DMS153 (cell line): Measurements from ENCODE around the gene ZNF205.
"Not testable (repeated sequence)": the region's sequence is repeated elsewhere in the genome, so short reads cannot be mapped to it uniquely, and the experiment has no call there.

Experiments used
- DNase-seq: peaks from one replicate; lab custom pipeline; 2025; lab: John Stamatoyannopoulos, UW

ZNF205 gene

DNA sequence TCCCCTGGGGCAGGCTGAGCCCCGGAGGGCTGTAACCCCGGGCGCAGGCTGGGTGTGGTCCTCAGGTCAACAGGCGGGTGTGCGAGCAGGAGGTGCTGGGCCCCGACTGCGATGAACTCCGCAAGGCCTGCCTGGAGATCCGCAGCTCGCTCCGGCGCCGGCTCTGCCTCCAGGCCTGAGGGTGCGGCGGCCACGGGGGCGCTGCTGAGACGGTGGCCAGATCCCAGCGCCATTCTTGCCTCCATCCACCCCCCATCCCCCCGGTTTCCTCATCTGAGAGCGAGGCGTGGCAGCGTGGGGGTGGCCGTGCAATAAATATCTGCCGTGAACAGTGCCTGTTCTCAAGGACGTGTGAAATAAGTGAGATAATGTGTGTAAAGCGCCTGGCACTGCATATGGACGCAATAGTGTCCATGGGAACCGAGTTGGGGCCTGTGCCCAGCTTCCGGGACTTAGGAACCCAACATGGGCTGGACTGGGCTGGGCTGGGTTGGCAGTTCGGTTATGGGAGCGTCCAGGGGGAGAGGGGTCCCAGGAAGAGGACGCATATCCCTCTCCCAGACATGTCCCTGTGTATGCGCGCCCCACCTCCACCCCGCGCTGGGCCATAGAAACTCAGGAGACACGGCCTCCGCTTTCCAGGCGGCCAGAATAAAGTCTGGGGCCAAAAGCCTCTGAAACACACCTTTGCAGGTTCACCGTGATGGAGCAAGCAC, 37.4 kb downstream of the ZNF205 start:
- DNase-seq = peak; percentile 46

DNA sequence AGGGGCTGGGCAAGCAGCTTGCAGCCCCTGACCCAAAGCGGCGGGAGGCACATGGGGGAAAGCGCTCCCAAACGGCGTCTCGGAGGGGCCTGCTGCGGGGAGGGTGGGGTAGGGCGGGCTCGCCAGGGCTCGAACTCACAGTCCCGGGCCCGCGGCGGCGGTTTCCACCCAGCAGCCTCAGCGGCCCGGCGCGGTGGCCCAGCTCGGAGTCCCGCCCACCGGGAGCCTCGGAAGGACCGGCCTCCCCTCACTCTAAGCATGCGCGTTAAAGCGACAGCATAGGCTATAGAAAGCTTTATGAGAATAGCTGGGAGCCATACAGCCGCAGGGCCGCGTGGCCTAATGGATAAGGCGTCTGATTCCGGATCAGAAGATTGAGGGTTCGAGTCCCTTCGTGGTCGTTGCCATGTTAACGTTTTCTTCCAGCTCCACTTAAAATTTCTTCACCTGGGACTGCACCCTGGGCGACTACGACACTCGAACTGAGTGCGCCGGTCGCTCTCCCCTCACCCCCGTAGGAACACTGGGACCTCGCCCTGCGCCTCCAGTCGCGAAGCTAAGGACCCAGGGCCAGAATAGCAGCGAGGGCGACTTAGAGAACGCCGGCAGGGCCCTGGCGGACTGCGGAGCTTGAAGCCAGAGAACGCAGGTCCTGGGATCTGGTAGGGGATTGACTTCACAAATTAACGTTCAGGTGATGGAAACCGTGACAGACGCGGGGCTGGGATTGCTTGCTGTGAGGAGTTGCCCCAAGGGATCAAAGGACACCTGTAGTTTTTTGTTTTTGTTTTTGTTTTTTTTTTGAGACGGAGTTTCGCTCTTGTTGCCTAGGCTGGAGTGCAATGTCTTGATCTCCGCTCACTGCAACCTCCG, 38.2 kb downstream of the ZNF205 start:
- peak; percentile 95 for DNase-seq

DNA sequence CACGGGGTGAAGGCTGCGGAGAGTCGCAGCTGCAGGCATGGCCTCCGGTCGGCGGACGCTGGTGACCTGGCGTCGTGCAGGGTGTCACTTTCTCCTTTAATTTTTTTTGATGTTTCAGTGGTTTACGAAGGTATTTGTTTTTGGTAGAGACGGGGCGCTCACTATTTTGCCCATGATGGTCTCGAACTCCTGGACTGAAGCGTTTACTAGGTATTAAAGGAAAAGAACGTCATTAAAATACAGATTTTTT, 39.6 kb downstream of the ZNF205 start:
- no peak for DNase-seq

DNA sequence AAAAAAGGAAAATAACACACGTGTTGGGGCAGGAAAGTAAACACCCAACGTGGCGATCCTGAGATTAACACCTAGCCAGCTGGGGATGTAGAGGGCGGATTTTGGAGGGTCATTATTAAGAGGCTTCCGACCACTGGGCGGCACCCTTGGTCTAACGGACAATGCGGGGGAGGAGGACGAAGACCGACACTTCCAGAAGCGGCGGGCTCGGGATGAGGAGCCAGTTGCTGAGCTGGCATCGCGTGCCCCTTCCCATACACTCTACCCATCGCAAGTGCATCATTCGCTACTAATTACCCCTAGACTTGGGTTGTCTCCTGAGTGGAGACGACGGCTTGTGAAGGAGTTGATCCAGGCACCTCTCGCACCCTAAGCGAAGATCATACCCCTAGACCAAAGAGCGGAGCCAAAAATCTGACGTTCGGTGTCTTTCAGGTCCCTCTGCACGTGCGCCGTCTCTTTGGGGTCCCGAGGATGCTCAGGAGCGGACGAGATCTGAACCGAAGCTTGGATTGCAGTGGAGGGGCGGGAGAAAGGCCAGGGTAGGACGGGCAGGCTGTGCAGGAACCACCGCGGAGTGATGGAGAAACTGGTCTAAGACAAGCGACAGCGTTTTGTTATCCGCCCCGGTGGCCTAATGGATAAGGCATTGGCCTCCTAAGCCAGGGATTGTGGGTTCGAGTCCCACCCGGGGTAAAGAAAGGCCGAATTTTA, 40.0 kb downstream of the ZNF205 start:
- DNase-seq = peak; percentile 93

DNA sequence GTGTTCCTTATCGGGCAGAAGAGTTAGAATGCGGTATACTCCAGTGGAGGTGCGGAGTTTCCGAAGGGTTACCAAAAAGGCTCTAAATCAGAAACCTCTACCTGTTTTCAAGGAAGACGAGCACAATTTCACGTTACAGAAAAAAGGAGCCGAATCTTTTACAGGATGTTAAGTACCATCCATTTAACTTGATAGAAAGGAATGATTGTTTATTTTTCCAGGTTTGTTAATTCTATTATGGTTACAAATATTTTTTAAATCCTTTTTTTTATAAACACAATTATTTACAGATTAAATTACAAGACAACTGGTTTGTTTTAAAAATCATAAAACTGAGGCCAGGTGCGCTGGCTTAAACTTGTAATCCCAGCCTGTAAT, 40.6 kb downstream of the ZNF205 start:
- no peak for DNase-seq

DNA sequence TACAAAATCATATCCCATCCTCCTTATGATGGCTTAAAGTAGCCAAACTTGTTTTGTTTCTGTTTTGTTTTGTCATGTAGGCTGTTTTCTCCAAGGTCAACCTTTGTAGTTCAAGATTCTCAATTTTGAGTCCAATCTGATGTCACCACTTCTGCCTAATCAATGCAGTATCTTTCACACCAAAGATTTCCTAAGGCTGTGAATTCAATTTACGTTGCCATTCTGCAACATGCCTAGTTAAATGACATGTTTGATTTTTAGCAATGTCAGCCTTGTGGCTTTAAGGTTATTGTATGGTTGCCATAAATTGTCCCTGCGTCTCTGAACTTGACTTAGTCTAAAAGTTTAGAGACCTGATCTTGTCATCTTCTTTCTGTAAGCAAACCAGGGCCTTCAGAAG, 42.8 kb downstream of the ZNF205 start:
- no peak for DNase-seq

DNA sequence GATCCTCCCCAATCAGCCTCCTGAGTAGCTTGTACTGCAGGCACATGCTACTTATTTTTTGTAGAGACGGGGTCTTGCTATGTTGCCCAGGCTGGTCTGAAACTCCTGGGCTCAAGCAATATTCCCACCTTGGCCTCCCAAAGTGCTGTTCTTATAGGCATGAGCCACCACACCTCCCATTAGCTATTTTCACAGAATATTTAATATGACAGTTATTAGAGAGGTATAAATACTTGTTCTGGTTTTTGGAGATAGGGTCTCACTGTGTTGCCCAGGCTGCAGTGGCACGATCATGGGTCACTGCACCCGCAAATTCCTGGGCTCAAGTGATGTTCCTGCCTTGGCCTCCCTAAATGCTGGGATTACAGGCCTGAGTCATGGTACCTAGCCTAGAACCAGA, 43.6 kb downstream of the ZNF205 start:
- DNase-seq = no peak

DNA sequence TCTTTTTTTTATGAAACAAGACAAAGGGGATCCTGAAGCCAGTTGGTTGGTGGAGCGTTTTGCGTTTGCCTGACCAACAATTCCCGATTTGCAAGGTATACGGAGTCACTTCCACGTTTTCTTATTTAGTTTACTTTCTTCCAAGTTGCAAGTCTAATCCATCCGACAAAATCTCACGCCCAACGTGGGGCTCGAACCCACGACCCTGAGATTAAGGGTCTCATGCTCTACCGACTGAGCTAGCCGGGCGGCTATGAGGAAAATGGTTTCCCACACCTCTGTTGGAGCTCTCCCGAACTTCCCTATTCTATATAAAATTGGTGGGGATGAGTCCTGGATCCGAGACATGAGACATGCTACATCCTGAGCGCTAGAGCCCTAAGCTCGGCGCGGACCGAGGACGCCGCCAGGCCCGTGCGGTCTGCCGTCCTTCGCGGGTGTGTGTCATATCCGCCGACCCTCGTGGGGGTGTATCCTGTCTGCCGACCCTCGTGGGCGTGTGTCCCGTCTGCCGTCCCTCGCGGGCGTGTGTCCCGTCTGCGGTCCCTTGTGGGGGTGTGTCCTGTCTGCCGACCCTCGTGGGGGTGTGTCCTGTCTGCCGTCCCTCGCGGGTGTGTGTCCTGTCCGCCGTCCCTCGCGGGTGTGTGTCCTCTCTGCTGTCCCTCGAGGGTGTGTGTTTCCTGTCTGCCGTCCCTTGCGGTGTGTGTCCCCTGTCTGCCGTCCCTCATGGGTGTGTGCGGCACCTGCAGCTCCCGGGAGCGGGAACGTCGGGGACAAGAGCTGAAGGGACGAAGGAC, 45.0 kb downstream of the ZNF205 start:
- peak; percentile 71 for DNase-seq

DNA sequence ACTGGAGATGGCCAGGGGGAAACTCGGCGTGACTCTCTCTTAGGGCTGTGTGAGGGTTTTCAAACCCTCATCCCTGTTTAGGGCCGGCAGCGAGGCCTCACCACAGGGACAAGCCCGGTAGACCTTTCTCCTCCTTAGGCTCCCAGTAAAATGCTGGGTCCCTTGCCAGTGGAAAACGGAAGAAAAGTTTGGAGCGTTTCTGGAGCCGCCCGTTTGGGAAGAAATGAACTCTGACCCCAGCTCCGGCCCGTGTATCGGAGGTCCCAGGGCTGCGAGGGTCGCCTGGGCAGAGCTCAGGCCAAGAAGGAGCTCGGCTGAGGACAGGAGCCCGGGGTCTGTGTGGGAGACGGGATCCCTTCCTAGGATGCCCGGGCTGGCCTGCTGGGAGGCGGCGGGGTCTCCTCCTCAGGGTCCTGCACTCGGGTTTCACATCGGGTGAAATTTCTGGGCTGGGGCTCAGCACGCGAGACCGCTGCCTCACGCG, 45.7 kb downstream of the ZNF205 start:
- DNase-seq = no peak

DNA sequence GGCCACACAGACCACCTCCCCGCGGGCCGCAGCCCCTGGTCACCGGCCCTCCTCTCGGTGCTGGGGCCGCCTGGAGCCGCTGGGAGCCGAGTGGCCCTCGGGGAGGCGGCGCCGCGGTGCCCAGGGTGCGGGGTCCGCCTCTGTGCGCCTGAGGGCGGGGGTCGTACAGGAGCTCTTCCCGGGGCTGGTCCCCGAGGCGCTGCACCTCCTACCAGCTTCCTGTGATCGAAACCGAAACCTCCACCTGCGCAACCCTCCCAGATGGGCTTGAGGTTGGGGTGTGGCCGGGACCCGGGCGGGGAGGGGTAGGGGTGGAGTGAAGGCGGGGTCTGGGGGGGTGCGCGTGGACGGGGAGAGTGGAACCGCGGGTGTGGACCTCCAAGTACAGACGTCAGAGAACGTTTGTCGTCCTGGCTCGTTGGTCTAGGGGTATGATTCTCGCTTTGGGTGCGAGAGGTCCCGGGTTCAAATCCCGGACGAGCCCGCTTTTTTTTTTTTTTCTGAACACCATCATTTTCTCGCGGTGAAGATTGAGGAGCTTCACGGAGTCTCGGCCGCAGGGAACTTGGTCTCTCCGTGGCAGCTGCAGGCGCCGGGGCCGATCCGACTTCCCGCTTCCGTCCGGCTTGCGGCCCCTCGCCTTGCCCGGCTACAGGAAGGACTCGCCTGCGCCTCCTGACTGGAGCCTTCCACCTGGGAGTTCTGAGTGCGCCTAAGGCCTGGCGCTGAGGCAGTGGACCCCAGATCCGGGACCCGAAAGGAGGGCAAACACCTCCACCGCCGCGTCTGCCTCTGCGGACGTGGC, 46.3 kb downstream of the ZNF205 start:
- peak; percentile 64 for DNase-seq

DNA sequence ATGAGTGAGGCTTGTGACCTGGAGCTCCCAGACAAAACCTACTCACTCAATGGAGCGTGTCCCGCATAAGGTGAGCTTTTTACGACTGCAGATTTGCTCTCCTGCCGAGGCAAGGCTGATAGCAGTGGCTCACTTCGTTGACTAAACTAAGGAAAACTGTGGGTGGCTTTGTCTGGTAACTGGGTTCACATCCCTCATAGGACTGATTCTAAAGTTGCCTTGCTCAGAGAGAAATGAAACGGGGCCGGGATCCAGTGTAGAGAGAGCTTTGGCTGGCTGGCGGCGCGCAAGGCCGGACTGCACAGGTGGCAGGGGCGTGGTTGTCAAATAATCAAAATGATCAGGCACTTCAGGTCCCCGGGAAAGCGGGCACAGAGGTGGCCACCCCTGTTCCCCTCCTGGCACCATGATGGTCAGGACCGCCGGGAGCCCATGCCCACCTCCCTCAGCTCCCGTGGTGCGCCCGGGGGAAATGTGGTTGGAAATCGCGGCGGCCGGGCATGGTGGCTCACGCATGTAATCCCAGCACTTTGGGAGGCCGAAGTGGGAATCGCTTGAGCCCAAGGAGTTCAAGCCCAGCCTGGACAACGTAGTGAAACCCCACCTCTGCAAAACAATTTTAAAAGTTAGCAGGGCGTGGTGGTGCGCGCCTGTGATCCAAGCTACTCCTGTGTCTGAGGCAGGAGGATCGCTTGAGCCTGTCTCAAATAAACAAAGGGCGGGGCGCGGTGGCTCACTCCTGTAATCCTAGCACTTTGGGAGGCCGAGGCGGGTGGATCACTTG, 49.0 kb downstream of the ZNF205 start:
- DNase-seq = peak; percentile 52

DNA sequence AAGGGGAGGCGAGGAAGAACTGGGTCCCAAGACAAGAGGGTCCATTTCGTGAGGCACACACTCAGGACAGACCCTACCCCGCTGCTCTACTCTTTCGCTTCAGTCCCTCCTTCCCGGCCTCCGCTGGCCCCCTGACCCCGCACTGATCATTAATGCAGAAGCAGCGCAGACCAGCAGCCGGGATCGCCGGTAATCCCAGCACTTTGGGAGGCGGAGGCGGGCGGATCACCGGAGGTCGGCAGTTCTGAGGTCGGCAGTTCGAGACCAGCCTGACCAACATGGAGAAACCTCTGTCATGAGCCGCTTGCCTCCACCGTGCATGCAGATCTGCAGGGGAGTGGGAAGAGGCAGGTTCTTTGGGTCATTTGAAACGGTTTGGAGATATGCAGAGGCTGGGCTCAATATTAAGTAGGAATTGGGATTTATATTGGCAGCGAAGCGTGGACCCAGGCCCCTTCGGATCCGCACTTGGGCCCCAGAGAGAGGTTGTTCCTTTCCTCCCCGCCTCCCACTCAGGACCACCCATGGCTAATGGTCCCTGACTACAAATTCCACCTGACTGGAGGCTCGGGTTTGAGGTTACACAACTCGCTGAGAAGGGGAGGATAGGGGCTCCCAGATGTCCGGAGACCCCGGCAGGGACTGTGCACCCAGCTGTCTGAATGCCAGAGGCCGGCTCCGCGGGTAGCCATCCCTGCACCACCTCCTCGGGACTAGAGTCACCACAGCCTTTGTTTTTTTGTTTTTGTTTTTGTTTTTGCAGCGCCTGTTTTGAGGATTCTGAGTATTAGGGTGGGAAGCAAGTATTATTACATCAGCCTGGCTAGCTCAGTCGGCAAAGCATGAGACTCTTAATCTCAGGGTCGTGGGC, 52.0 kb downstream of the ZNF205 start:
- no peak for DNase-seq

DNA sequence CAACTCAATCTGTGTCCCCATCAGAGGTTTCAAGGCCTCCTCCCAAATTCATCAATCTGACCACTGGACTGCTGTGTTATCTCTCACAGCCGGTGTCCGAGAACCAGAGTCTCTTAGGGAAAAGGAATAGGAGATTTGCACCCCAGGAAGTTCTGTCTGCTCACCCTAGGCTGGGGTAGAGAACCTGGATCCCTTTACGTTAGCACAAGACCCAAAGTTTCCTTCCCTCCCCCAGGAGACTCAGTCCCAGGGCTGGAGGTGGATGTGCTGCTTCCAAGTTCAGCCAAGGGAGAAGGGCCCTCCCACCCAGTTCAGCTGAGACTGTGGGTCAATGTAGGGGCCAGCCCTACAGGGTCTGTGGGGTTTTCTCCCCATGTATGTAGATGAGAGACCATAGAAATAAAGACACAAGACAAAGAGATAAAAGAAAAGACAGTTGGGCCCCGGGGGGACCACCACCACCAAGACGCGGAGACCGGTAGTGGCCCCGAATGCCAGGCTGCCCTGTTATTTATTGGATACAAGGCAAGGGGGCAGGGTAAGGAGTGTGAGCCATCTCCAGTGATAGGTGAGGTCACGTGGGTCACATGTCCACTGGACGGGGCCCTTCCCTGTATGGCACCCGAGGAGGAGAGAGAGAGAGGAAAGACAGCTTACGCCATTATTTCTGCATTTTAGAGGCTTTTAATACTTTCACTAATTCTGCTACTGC, 52.9 kb downstream of the ZNF205 start:
- DNase-seq = no peak

DNA sequence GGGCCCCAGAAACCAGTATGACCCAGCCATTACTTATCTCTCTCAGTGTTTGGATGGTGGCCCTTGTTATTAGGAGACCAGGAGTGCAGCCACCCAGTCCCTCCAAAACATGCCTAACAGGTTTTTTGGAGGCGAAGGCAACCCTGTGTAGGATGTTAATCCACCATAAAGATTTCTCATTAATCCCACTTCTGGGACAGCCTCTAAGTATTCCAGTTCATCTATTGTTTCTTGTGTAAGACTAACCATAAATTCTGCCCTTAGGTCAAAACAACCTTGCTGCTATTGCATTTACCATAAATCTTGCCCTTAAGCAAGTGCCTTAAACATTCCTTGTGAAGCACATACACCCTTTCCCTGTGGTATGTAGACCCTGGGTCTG, 54.1 kb downstream of the ZNF205 start:
- DNase-seq = no peak

DNA sequence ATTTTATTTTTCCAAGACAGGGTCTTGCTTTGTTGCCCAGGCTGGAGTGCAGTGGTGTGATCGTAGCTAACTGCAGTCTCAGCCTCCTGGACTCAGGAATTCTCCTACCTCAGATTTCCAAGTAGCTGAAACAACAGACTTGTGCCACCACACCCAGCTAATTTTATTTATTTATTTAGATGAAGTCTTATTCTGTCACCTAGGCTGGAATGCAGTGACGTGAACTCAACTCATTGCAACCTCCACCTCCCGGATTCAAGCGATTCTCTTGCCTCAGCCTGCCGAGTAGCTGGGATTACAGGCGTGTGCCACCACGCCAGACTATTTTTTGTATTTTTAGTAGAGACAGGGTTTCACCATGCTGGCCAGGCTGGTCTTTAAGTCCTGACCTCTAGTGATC, 56.3 kb downstream of the ZNF205 start:
- DNase-seq = not testable (repeated sequence)
